ENCODE results near the gene SBF2. TPM values are rescaled to one million over a fixed set of nuclear protein-coding genes. Genes with fewer than 3 reads are reported as not detected.
A peak's percentile ranks its signal among the peaks of the same experiment; 100 is the strongest.

The SBF2 gene
- total RNA-seq, 1 experiment from 2014 or later: 31.3 TPM

GRCh38 chr11:10263929-10264328 is 30.1 kb downstream of the SBF2 start:
- ATAC-seq (no peak; the same call in 1 of the 2 replicates), DNase-seq (peak; percentile 34)
- intact Hi-C loops (cut with micrococcal nuclease): no loop called here
- Histone ChIP-seq H3K4me3 (ENCODE audit: low read length) (no peak overlapping the region), H3K9me2 (replicated peaks; ENCODE audit: low read length) (no peaks in the 10 kb centered on the region), H3K27me3 (ENCODE audit: low read length) (no peaks in the 10 kb centered on the region), H2AFZ (ENCODE audit: low read length) (no peak overlapping the region), H3K27ac (ENCODE audit: low read length) (no peak overlapping the region), H3K79me2 (ENCODE audit: low read length) (peaks cover 33% of the 10 kb centered on the region), H3K36me3 (ENCODE audit: low read depth, low read length) (no peaks in the 10 kb centered on the region), H4K20me1 (ENCODE audit: low read length) (no peaks in the 10 kb centered on the region), H3K4me1 (ENCODE audit: insufficient read depth, low read length) (peaks cover 9% of the 10 kb centered on the region), H3K4me2 (ENCODE audit: low read length) (no peak overlapping the region), H3K9ac (ENCODE audit: low read length) (no peak overlapping the region), H3K9me3 (ENCODE audit: low read length) (no peaks in the 10 kb centered on the region), H3F3A (ENCODE audit: low read length, unreplicated experiment) (no peaks in the 10 kb centered on the region)
- no peak for TF ChIP-seq EZH2phosphoT487 (IDR thresholded peaks at IDR 0.05; ENCODE audit: borderline replicate concordance, low read length)
- TF ChIP-seq EZH2 (IDR thresholded peaks at IDR 0.05; ENCODE audit: low read length, unreplicated experiment): no peak
- no peak for TF ChIP-seq CTCF (conservative IDR thresholded peaks at IDR 0.05; ENCODE audit: low read depth, low read length)
- BruUV-seq (replicated peaks): no TSS peak
- POLR2A ChIA-PET (ENCODE audit: unreplicated experiment): interaction anchor here (0.7 kb wide), 1 partner anchor 21 kb away, joined by 11 read pairs; no protein-coding TSS in a partner anchor
- CTCF ChIA-PET: no interaction called here

DNA sequence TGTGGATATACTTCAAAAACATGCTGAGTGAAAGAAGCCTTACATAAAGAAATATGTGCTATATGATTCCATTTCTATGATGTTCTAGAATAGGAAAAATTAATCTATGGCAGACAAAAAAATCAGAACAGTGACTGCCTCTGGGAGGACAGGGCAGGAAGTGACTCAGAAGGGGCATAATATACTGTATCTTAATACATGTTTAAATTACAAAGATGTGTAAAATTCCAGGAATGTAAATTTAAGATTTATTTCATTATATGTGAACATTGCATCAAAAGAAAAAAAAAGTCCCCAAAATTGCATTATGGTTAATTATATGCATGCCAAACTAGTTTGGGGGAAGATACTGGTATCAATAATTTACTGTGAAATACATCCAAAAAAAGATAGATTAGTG is 32.2 kb downstream of the SBF2 start:
- ATAC-seq (no peak; the same call in 1 of the 2 replicates), DNase-seq (peak; percentile 25)
- H3F3A ChIP-seq (ENCODE audit: low read length, unreplicated experiment): no peaks in the 10 kb centered on the region
- H3K9me3 ChIP-seq (ENCODE audit: low read length): no peaks in the 10 kb centered on the region
- ChIA-PET POLR2A (ENCODE audit: unreplicated experiment) (no interaction called here), CTCF (no interaction called here)
- H3K27ac ChIP-seq (ENCODE audit: low read length): no peak overlapping the region
- BruUV-seq (replicated peaks): no TSS peak
- no peaks in the 10 kb centered on the region for H4K20me1 ChIP-seq (ENCODE audit: low read length)
- H2AFZ ChIP-seq (ENCODE audit: low read length): no peak overlapping the region
- intact Hi-C loops (cut with micrococcal nuclease): no loop called here
- no peak overlapping the region for H3K4me2 ChIP-seq (ENCODE audit: low read length)
- H3K79me2 ChIP-seq (ENCODE audit: low read length): peaks cover 35% of the 10 kb centered on the region
- no peak overlapping the region for H3K9ac ChIP-seq (ENCODE audit: low read length)
- H3K36me3 ChIP-seq (ENCODE audit: low read depth, low read length): no peaks in the 10 kb centered on the region
- H3K4me3 ChIP-seq (ENCODE audit: low read length): no peak overlapping the region
- no peaks in the 10 kb centered on the region for H3K27me3 ChIP-seq (ENCODE audit: low read length)
- H3K4me1 ChIP-seq (ENCODE audit: insufficient read depth, low read length): peaks cover 9% of the 10 kb centered on the region
- H3K9me2 ChIP-seq (replicated peaks; ENCODE audit: low read length): no peaks in the 10 kb centered on the region
- TF ChIP-seq EZH2phosphoT487 (IDR thresholded peaks at IDR 0.05; ENCODE audit: borderline replicate concordance, low read length) (no peak), CTCF (conservative IDR thresholded peaks at IDR 0.05; ENCODE audit: low read depth, low read length) (no peak), EZH2 (IDR thresholded peaks at IDR 0.05; ENCODE audit: low read length, unreplicated experiment) (no peak)

DNA sequence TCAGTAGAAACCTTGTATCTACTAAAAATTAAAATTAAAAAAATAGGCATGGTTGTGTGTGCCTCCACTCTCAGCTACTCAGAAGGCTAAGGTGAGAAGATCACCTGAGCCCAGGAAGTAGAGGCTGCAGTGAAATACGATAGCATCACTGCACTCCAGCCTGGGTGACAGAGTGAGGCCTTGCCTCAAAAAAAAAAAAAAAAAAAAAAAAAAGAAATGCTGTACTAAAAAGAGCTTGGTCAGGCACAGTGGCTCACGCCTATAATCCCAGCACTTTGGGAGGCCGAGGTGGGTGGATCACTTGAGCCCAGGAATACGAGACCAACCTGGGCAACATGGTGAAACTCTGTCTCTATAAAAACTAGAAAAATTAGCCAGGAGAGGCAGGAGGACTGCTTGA is 36.5 kb downstream of the SBF2 start:
- H4K20me1 ChIP-seq (ENCODE audit: low read length): no peaks in the 10 kb centered on the region
- H3K4me3 ChIP-seq (ENCODE audit: low read length): no peak overlapping the region
- H3K36me3 ChIP-seq (ENCODE audit: low read depth, low read length): no peaks in the 10 kb centered on the region
- ChIA-PET CTCF (no interaction called here), POLR2A (ENCODE audit: unreplicated experiment) (no interaction called here)
- H3K9me2 ChIP-seq (replicated peaks; ENCODE audit: low read length): no peaks in the 10 kb centered on the region
- TF ChIP-seq EZH2 (IDR thresholded peaks at IDR 0.05; ENCODE audit: low read length, unreplicated experiment): no peak
- no peak for TF ChIP-seq EZH2phosphoT487 (IDR thresholded peaks at IDR 0.05; ENCODE audit: borderline replicate concordance, low read length)
- no peak for TF ChIP-seq CTCF (conservative IDR thresholded peaks at IDR 0.05; ENCODE audit: low read depth, low read length)
- H3K9me3 ChIP-seq (ENCODE audit: low read length): no peaks in the 10 kb centered on the region
- peaks cover 9% of the 10 kb centered on the region for H3K4me1 ChIP-seq (ENCODE audit: insufficient read depth, low read length)
- DNase-seq (no peak), ATAC-seq (no peak; the same call in 1 of the 2 replicates)
- no peak overlapping the region for H3K9ac ChIP-seq (ENCODE audit: low read length)
- no TSS peak for BruUV-seq (replicated peaks)
- no peaks in the 10 kb centered on the region for H3K27me3 ChIP-seq (ENCODE audit: low read length)
- no peak overlapping the region for H2AFZ ChIP-seq (ENCODE audit: low read length)
- H3K4me2 ChIP-seq (ENCODE audit: low read length): no peak overlapping the region
- H3F3A ChIP-seq (ENCODE audit: low read length, unreplicated experiment): no peaks in the 10 kb centered on the region
- intact Hi-C loops (cut with micrococcal nuclease): no loop called here
- H3K79me2 ChIP-seq (ENCODE audit: low read length): peaks cover 57% of the 10 kb centered on the region
- no peak overlapping the region for H3K27ac ChIP-seq (ENCODE audit: low read length)
